Activated effector memory CD4-positive, alpha-beta T cell treated with Interleukin-2 at 50 U/mL for 16 hours (primary cell): ENCODE measurements around the gene ANKS1B.

Source experiments
- DNase-seq: peaks from one replicate; pipeline ENCODE4 v3.0.0-alpha.2; 2020

The ANKS1B gene

DNA sequence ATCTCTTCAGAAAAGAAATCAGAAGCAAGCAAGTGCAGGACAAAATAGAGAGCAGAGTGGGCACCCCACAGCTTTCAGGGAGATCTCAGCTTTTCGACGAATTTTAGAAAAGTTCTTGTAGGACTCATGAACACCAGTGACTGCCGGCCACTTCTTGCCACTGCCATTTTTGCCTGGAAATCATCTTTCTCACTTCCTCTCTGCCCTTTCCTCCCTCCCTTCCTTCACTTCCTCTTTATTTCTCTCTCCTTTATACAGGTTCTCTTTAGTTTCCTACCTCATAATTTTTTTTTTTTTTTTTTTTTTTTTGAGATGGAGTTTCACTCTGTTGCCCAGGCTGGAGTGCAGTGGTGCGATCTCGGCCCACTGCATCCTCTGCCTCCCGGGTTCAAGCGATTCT is 1154.1 kb downstream of the ANKS1B start:
- DNase-seq, result no peak

DNA sequence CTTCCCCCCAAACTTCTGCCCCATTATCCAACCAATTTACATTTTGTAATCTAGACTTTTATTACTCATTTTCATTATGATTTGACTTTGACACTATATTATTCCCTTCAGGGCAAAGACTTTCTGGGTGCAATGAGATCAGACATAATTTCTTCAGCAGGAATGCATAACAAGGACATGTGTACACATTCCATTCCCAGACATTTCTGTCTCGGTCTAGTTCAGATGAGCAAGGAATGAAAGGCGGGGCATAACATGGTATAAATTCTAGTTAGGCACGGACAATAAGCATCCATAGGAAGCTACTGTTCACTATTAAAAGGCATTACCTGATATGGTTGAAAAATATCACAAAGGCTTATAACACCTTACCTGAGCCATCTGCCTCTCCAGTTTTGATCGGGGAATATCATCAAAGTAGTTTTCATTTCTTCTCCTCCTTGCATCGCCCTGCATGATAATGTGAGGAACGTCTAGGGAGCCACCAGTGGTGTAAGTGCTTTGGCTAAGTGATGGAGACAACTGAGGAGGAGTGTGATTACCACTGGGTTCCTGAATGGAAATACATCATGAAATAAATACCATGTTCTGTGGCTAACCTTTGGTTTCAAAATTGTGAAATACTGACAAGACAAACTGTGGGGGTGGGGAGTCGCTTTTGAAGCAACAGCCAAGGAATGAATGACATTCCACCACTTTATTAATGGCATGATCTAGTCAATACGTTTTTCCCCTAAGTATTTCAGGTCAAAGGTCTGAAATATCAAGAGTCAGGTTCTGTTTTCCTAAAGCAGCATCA is 1155.7 kb downstream of the ANKS1B start:
- DNase-seq, result no peak

DNA sequence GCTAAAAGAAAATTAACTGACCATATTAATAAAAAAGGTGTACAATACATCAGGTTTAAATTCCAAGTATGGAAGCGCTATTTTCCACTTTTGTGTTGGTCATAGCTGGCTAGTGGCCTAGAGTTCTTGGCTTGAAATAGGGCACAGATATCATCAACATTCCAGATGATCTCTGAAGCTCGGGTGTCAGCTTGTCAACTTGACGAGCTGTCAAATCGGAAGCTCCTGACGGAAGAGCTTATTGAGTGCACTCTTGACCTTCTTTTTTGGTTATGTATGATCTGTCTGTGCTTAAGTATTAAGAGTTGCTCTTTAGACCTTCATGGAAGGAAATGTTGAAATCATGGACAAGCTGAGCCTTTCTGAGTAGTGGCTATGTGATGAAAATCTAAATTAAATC is 1161.7 kb downstream of the ANKS1B start:
- DNase-seq, result no peak

DNA sequence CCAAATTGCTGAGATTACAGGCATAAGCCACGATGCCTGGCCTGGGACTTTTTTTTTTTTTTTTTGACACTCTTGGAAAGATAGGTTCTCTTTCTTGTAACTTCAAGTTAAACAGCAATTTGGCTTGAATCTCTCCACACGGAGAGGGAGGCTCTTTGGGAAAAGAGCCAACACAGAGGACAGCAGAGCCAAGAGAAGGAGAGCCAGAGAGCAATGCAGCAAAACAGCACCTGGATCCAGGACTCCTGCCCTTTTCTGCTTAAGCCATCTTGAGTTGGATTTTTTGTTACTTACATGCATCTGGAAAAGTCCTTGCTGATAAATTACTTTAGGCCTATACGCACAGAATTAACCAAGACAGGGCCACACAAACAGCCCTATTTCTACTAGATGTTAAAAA is 1162.9 kb downstream of the ANKS1B start:
- DNase-seq, result no peak

DNA sequence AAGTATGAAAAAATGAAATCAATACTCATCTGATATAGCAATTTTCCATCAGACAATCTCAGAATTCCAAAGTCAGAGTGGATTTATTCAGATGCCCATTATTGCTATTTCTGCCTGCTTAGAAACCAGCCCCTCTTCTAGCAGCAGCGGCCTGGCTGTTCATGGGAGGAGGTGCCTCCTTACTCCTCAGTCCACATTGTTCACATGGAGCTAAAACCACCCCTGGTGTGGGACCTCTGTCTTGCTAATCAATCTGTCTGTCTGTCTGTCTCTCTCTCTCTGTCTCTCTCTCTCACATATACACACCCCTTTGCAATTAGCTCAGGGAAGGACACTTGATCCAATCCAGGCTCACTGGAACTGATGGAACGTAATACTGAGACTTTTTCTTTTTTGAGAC is 1163.5 kb downstream of the ANKS1B start:
- DNase-seq, result no peak

DNA sequence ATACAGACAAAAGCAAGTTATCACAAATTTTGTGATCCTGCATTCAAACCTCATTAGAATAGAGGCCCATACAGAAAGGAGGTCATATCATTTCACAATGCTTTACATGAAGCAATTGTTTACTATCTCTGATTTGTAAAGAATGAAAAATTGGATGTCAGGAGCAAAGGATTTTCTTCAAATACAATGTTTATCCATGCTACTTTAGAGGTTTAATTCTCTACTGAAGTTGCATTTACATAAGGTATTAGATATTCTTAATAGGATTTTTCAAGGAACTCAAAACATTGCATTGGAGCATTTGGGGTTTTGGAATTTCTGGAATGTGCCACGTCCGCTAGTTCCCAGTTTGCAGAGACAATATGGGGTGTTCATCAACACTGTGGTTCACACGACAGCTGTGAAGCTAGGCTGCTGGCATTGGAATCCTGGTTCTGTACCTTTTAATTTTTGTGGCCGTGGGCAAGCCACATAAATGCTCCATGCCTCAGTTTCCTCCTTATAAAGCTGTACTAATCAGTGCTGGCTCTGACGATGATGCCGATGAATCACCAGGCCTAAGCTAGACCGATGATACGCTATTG is 1164.8 kb downstream of the ANKS1B start:
- DNase-seq, result no peak

DNA sequence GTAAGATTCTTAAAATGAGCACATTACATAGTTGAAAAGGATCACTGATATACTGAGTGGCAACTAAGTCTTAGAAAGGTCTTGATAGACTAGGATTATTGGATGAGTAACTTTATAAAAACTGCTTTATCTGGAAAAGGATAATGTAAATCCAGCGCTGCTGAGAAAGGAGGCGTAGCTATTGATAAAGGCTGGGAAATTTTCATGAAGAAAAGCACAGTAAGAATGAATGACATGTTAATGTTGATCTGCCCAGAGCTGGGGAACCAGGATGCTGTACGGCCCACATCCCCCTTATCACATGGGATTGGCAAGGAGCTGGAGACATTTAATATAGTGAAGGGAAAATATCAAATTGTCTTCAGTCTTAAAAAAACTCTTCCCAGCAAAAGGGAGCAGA is 1165.7 kb downstream of the ANKS1B start:
- no peak for DNase-seq

DNA sequence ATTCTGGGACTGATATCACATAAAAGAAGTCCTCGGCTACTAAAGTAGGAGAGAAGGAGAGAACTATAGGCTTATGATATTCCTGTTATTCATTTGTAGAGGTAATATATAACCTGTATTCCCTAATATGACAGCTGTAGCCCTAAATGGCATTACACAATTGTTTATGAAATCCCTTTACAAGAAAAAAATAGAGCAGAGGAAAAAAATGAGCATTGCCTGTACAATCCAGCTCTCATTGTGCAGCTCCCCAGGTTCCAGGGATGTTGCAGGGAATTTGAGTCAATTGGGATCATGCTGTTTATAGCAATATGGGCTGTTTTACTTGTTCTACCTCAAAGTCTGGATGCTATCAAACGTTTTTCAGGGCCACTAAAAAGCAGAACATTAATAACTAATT is 1166.5 kb downstream of the ANKS1B start:
- DNase-seq, result no peak

DNA sequence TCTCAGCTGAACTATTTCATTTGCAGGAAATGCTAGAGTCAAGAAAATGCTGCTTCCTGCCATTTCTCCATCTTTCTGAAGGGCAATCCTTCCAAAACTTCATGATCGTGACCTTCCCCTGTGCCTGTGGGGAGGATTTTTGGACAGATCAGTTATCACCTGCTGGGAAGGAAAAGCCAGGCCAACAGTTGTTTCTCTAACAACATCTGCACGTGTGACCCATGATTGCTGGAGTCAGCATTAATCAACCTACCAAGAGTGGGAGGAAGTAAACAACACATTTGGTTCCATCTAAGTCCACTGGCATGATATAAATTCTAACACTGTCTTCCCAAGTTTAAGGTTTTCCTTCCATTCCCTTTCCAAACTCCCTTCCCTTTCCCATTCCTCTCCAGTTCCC is 1167.0 kb downstream of the ANKS1B start:
- DNase-seq, result no peak

DNA sequence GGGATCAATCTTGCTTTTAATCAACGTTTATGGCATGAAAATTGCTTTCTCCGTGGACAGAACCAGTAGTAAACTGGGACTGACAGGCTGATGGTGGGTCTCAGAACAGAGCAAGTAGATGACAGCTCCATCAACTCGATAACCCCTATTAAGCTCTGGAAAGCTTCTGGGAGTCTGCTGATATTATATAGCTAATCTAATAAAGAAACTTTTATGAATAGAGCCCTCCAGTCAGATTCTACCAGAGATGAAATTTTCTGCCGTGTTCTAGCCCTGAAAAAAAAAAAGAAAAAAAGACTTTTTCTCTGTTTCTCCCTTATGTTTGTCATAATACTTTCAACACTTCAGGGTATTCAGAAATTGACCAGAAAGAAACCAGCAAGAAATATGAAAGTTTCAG is 1168.0 kb downstream of the ANKS1B start:
- DNase-seq, result no peak

DNA sequence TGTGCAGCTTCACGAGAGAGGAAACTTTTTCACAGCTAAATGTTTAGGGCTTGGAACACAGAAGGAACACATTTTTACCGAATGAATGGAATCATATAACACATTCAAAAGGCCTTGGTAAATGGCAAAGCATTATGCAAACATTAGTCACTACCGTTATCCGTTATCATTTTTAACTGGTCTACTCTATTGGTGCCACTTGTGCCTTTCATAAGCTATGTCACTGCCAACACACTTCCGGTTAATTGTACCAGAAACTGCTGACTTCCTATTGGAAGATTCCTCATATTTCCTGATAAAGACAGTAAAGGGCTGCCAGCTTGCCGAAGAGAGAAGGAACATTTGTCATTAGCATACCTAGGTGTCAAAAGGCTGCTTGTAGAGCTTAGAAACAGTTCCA is 1170.5 kb downstream of the ANKS1B start:
- no peak for DNase-seq

DNA sequence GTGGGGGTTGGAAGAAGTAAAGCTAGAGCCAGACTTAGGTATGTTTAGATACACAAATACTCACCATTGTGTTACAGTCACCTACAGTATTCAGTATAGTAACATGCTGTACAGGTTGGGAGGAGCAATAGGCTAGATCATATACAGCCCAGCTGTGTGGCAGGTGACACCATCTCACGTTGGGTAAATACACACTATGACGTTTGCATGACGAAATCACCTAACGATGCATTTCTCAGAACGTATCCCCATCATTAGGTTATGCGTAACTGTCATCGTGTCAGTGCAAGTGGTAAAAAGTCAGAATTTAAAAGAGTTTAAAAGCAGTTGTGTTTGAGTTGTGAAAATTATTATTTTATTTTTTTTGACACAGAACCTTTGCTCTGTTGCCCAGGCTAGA is 1172.5 kb downstream of the ANKS1B start:
- DNase-seq, result no peak

DNA sequence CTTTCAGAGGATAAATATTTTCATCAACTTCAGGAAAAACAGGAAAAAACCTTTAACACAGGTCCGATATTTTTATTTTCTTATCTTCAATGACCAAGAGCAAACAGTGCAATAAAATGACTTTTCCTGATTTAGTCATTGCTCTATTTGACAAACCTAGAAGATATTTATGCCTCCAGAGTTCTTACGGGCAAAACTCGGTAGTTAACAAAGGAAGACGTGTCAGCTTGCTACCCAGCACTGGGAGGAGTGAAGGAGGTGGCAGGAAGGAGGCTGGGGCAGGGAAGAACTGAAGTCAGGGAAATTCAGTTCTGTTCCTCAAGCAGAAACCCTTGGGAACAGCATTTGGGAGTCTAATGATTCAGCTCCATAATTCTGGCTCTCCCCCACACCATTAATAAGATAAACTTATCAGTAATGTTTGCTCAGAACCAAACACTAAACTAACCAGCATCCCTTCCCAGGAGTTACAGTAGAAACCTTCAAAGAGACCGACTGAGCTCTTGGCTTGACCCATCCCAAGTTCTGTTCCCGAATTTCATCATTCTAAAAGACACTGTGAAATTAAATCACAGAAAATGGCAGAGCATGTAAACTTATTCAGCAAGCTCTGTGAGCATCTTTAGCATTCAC is 1176.4 kb downstream of the ANKS1B start:
- no peak for DNase-seq

DNA sequence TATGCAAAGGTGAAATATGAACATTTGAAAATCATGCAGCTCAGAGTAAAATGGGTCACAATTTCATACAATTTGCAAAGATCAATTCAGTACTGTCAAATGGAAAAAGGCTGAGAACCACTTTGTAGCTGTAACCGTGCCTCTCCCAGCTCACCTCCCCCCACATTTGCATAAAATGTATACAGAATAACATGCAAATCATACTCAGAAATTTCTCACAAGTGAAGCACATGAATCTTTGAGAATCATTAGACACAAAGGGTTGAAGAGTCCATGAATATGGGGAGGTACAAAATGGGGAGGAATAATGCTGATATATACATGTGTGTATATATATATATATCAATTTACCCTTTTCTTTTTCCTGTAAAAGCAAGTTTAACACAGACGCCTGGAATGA is 1177.5 kb downstream of the ANKS1B start:
- no peak for DNase-seq

DNA sequence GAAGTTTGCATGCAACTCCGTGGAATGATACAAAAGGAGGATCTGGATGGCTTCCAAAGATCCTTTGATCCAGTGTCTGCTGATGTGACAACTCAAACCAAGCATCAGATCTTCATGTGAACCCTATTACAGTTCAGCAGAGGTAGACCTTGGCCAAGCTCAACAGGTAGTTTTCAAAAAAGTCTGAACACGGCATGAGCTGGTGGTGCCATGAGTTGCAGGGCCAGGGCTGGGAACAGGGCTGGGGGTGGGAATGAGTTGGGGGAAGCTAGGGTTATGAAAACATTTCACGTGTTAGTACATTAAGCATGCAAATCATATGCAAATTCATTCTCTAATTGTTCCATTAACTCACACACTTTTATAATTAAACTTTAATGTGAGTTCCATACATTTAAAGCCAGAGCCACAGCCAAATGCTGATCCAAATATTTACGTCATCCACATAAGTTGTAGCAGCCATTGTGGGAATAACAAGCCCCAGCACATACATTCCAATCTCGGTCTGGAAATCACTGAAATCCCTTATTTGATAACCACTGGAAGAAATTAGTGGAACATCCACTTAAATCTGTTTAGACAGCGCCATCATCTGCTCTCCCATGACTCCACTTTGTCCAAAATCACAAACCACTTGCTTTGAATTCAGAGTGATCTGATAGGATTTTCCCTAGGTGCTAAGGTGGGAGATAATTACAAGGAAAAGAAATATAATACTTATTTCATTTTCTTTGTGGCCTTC is 1181.1 kb downstream of the ANKS1B start:
- no peak for DNase-seq

DNA sequence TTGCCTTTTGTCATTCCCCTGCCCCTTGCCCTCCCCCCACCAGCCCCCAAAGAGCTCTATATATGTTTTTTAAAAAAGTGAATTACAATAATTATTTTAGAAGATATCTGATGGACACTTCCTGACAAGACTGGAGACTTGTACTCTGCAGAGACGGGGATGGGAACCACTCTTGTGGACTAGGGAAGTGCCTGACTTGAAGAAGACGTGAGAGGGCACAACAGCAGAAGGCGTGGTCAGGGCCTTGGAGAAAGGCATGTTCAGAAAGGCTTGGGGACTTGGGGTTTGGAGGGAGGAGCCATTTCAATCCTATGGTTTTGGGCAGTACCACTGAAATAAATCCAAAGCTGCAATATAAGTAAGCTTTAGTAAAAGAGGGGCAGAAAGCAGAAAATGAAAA is 1184.9 kb downstream of the ANKS1B start:
- no peak for DNase-seq

DNA sequence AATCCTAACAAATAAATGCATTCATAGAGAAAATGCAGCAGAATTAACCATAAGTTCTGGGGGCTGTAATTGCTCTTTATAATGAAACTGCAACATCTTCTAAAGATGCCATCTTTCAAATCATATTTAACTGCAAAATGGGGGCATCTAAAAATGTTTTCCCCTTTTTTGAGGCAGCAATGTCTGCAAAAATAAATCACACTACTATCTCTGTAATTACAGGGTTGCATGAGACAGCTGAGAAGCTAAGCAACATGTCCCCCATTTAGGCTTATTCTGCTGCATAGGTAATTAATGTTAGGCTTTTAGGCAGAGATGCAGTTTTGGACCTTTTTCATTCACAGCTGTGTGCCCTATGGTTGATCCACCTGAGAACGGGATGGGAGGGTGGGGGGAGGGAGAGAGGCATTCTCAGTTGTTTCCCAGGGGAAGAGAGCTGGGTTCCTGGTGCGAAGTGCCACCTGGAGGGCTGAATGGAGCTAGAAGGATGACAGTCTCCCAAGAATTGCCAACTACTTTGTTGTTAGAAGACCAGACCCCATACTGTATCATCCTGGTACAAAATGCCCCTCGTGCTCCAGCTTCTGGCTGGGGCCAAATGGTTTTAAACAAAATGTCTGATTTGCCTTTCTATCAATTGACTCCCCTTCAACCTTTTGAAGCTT is 1185.5 kb downstream of the ANKS1B start:
- no peak for DNase-seq

DNA sequence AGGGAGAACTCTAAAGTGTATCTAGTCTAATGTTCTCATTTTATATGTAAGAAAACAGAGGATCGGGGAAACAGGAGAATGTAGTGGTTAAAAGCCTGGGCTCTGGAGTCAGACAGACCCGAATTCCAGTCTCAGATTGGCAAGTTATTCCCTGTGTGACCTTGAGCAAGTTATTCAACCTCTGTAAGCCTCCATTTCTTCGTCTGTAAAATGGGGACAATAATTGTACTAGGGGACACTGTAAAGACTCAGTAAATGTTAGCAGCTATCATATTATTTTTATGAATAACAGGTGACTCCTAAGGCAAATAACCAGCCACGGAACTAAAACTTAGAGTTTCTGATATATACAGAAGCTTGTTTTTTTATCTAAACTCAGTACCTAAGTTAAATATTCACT is 1187.5 kb downstream of the ANKS1B start:
- no peak for DNase-seq

DNA sequence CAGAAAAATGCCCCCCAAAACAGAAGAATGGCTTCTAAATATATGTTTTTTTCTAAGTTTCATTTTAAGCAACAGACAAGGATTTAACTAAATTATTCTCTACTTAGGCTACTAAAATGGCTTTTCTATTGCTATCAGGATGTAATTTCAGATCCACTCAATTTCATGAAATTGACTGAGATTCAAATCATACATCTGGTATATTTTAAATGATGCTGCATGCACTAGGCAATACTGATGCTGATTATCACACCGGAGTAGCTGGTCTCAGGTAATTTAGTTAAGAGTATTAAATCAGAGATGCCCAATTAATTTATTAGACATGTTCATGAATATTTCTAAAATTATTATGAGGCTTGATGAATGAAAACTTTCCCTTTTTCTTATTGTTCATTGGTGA is 1188.0 kb downstream of the ANKS1B start:
- DNase-seq, result no peak

DNA sequence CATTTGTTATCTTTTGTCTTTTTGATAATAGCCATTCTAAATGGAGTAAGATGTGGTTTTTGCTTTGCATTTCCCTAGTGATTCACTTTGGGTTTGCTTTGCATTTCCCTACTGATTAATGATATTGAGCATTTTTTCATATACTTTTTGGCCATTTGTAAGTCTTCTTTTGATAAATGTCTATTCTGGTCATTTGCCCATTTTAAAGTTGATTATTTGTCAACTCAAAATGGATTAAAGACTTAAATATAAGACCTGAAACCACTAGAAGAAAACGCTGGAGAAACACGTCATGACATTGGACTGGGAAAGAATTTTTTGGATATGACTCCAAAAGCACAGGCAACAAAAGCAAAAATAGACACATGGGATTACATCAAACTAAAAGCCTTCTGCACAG is 1191.6 kb downstream of the ANKS1B start:
- DNase-seq, result no peak

DNA sequence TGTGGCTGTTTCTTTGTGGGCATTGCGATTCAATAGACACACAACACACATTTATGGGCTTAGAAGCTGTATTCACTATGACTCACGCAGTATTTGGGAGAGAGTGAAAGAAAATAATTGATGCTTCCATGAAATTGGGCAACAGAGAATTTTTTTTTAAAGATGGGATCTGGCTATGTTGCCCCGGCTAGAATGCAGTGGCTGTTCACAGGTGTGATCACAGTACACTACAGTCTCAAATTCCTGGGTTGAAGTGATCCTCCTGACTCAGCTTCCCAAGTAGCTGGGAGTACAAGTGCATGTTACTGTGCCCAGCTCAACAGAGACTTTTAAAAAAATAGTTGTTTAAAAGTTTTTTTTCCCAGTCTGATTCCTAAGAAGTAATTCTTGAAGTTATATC is 1193.3 kb downstream of the ANKS1B start:
- no peak for DNase-seq

DNA sequence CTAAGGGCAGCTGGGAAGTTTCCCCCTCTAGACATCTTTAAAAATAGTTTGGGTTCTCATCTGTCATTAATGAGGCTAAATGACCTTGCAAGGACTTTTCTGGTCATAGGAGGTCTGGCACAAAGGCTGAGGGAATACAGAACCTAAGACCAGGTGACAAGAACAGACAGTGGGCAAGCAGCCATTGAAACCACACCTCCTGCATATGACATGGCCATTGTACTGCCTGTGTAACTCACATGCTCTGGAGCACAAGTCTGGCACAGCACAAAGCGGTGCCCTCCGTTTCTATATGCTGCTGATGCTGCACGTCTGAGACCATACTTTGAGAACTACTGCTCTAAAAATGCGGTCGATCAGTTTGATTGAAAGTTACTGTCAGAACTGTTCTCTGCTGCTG is 1196.3 kb downstream of the ANKS1B start:
- DNase-seq, result no peak

DNA sequence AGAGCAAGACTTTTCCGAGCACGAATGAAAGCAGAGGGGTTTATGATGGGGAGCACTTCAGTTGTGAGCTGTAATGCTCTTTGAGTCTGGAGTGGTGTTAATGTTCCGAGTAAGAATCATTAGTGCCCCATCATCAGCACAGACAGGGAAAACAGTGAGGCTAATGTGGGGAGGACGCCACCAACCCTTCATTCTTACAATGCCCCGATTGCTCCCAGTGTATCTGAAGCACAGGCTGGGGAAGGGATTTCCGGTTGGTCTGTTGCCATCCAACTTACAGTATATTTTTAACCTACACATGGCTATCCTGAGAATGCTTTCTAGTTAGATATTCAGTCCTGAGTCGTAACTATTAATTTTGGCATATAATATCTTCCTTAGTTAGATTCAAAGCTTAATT is 1198.1 kb downstream of the ANKS1B start:
- no peak for DNase-seq
